AG10803 (cell line): ENCODE data around the gene CRIP3.

Experiments used
- DNase-seq: peaks from one replicate; pipeline ENCODE4 v3.0.0; 2010; ENCODE audit warnings: low read depth
- H3K4me3 ChIP-seq: 2 replicates; pipeline ENCODE4 v1.5.1; 2011; ENCODE audit warnings: mild to moderate bottlenecking, low read length, control low read depth
- CTCF ChIP-seq: conservative IDR thresholded peaks from 2 replicates; pipeline ENCODE4 v1.5.1; 2011; ENCODE audit warnings: mild to moderate bottlenecking, low read length, control low read depth, inconsistent platforms

CRIP3 gene

GRCh38 chr6:43299338-43300293 lies 9.0 kb downstream of the CRIP3 start:
- DNase-seq: no peak
- no peak for TF ChIP-seq CTCF
- no peak overlapping the region for H3K4me3 ChIP-seq

GRCh38 chr6:43298565-43299337 lies 9.9 kb downstream of the CRIP3 start:
- no peak for DNase-seq
- TF ChIP-seq CTCF: no peak
- H3K4me3 ChIP-seq: no peak overlapping the region

- H3K4me3 ChIP-seq: no peak within 1 kb of the TSS
- TF ChIP-seq CTCF: no peak
- no peak for DNase-seq
Measured at GRCh38 chr6:43297644-43298564, 10.7 kb downstream of the CRIP3 start, which contains the start of gene SLC22A7. Gene SLC22A7 (plus strand): TSS chr6:43298260. CDS start chr6:43298359, 99 bp downstream.

- no peak for TF ChIP-seq CTCF
- no peak for DNase-seq
- H3K4me3 ChIP-seq: no peak overlapping the region
Measured at GRCh38 chr6:43296780-43297497, 11.7 kb downstream of the CRIP3 start.

- no peak for TF ChIP-seq CTCF
- DNase-seq: no peak
- no peak overlapping the region for H3K4me3 ChIP-seq
Measured at GRCh38 chr6:43295456-43295855, 13.2 kb downstream of the CRIP3 start.

- no peak for DNase-seq
- H3K4me3 ChIP-seq: no peak overlapping the region
- no peak for TF ChIP-seq CTCF
Measured at GRCh38 chr6:43294536-43294935, 14.1 kb downstream of the CRIP3 start.
